HG03457 (cell line): ENCODE results near the gene BCL6B.
"Not testable (repeated sequence)": the region's sequence is repeated elsewhere in the genome, so short reads cannot be mapped to it uniquely, and the experiment has no call there.

ENCODE experiments used
- ATAC-seq: cut with Tn5 transposase; IDR thresholded peaks from one replicate; pipeline ENCODE4 v1.9.1; 2021; ENCODE audit warnings: moderate number of reproducible peaks; ENCODE audit not compliant: unreplicated experiment

Gene BCL6B

GRCh38 chr17:7050583-7050982 is 27.7 kb downstream of the BCL6B start:
- ATAC-seq, result not testable (repeated sequence)

DNA sequence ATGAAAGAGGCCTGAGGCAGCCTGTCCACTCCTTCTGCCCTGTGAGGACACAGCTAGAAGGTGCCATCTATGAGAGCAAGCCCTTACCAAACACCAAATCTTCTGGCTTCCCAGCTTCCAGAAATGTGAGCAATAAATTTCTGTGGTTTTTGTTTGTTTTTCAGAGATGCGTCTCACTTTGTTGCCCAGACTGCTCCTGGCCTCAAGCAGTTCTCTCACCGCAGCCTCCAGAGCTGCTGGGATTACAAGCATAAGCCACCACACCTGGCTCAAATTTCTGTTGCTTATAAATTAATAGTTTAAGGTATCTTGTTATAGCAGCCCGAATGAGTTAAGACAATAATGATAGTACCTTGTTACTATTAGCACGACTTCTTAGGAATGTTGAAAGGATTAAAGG is 33.5 kb downstream of the BCL6B start:
- no peak for ATAC-seq

GRCh38 chr17:7058831-7059447 is 36.1 kb downstream of the BCL6B start:
- no peak for ATAC-seq

GRCh38 chr17:7060165-7060891 is 37.5 kb downstream of the BCL6B start:
- ATAC-seq, result no peak

- ATAC-seq, result no peak
These were observed 40.8 kb downstream of the BCL6B start for GRCh38 chr17:7063518-7064094.

GRCh38 chr17:7064261-7064660 is 41.4 kb downstream of the BCL6B start:
- no peak for ATAC-seq

DNA sequence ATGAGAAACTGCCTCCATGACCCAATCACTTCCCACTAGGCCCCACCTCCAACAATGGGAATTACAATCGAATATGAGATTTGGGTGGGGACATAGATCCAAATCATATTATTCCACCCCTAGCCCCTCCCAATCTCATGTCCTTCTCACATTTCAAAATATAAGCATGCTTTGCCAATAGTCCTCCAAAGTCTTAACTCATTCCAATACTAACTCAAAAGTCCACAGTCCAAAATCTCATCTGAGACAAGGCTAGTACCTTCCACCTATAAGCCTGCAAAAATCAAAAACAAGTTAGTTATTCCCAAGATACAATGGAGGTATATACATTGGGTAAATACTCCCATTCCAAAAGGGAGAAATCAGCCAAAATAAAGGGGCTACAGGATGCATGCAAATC is 44.3 kb downstream of the BCL6B start:
- ATAC-seq, result no peak

DNA sequence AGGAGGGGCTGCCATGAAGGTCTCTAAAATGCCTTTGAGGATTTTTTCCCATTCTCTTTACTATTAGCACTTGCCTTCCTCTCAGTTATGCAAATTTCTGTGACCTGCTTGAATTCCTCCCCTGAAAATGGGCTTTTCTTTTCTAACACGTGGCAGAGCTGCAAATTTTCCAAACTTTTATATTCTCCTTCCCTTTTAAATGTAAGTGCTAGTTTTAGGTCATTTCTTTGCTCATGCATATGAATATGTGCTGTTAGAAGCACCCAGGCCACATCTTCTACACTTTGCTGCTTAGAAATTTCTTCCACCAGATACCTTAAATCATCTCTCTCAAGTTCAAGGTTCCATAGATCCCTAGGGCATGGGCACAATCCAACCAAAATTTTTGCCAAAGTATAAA is 45.4 kb downstream of the BCL6B start:
- no peak for ATAC-seq

GRCh38 chr17:7070712-7071111 is 47.9 kb downstream of the BCL6B start:
- no peak for ATAC-seq

GRCh38 chr17:7072406-7072805 is 49.6 kb downstream of the BCL6B start:
- no peak for ATAC-seq

DNA sequence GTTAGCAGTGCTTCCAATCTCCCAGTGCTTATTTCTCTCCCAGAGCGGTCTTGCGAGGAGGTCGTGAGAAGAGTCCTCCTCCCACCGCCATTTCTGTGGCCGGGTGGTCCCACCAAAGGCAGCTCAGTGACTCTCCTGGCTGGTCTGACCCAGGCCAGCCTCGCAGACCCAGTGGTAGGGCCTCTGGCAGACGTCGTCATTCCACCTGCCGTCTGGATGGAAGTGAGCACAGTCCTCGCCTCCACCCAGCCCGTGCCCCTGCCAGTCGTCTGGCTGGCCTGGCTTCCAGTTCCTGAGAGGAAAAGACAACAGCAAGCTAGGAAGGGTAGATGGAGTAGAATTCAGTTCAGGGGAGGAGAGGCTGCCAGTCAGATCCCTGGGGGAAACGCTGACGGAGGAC is 52.1 kb downstream of the BCL6B start:
- no peak for ATAC-seq

- ATAC-seq, result no peak
These were observed 55.2 kb downstream of the BCL6B start for GRCh38 chr17:7077911-7078546.

DNA sequence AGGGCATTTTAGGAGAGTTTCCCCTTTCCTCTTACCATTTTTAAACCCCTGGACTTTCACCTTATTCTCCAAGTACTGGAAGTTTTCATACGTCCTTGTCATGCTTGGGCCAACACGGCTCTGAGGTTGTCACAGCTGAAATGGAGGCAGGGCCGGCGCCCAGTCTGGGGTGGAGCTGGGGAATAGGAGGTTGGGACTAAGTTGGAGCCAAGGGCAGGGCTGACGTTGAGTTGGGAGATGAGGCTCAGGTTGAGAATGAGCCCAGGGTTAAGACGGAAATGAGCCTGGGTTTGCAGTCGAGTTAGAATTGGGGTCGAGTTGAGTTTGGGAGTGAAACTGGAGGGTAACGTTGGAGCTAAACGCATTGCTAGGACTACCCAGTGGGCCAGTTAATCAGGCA is 55.9 kb downstream of the BCL6B start:
- no peak for ATAC-seq
